Thyroid gland (tissue), 4 donors: ENCODE results near the gene ZNF415. TPM values are rescaled to one million over a fixed set of nuclear protein-coding genes. Genes with fewer than 3 reads are reported as not detected.

Experiments
- DNase-seq, 2 donors: peaks; one replicate each; pipeline ENCODE4 v3.0.0-alpha.2; 2019
- H3K27ac ChIP-seq, 3 donors: fragments of 200-600 bp; sonication (generic); 1 replicate in 2 of 3; 2 replicates in 1 of 3; pipeline ENCODE4 v1.5.1; 2016 to 2019; ENCODE audit warnings: mild to moderate bottlenecking in 1 of 3, moderate library complexity in 1 of 3
- H3K27me3 ChIP-seq: fragments of 200-600 bp; sonication (generic); one replicate; pipeline ENCODE4 v1.5.1; 2019
- H3K36me3 ChIP-seq, 2 donors: fragments of 200-600 bp; sonication (generic); one replicate each; pipeline ENCODE4 v1.5.1; 2016 to 2019
- H3K4me1 ChIP-seq, 2 donors: fragments of 200-600 bp; sonication (generic); one replicate each; pipeline ENCODE4 v1.5.1; 2017 to 2019
- H3K4me3 ChIP-seq, 3 donors: fragments of 200-600 bp; sonication (generic); replicated peaks in 1 of 3; 1 replicate in 2 of 3; 2 replicates in 1 of 3; pipeline ENCODE4 v1.5.1; 2016; ENCODE audit warnings: mild to moderate bottlenecking in 1 of 3
- H3K9me3 ChIP-seq: fragments of 200-600 bp; sonication (generic); one replicate; pipeline ENCODE4 v1.5.1; 2017
- POLR2A ChIP-seq, 2 donors: fragments of 450-650 bp; IDR thresholded peaks; one replicate each; pipeline ENCODE4 v1.6.1; 2017; ENCODE audit warnings: antibody characterized with exemption in 2 of 2, mild to moderate bottlenecking in 2 of 2, moderate library complexity in 1 of 2
- WGBS, 2 donors: methylation state at CpG; one replicate each; pipeline ENCODE4 v1.1.5; 2017; 5-methylcytosine and 5-hydroxymethylcytosine counted together
- intact Hi-C: fragments of 100-400 bp; cut with DNase I; formaldehyde crosslinking; loops from one replicate; pipeline ENCODE4 v1.15.1; 2023
- total RNA-seq, 4 donors: library from RNA; depleted of rRNA; stranded (reverse); fragments of >200 nt; gene quantifications; one replicate each; pipeline ENCODE4 v1.2.3, GENCODE V29; 2016
- TF ChIP-seq, protein P1 (sequence below), 6 experiments: fragments of 200-600 bp in 3 of 6; fragments of 450-650 bp in 3 of 6; sonication (generic) in 3 of 6; IDR thresholded peaks; one replicate each; pipeline ENCODE4 v1.5.1; 2016 to 2019; ENCODE audit warnings: antibody characterized with exemption in 6 of 6, mild to moderate bottlenecking in 2 of 6, inconsistent platforms in 1 of 6, moderate library complexity in 1 of 6

Gene ZNF415
- total RNA-seq, 4 donors from 2014 or later, result 14.5 to 37.6 (median 18.9) TPM

DNA sequence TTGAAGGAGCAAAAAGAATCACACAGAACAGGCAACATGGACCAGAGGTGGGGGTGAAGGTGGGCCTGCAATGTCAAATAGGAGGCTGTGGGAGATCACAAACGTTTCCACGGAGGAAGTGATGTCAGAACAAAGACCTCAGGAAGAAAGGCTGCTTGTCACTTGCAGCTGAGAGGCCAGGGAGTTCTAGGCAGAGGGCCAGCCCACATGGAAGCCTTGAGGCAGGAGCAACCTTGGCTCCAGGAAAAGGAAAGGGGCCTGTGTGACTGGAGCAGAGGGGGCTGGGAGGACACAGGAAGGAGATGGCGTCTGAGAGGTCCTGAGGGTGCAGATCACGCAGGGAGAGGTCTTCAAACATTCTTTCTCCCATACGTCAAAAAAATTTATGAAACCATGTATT is 45.8 kb downstream of the ZNF415 start:
- peak; percentile 2 to 14 for DNase-seq

DNA sequence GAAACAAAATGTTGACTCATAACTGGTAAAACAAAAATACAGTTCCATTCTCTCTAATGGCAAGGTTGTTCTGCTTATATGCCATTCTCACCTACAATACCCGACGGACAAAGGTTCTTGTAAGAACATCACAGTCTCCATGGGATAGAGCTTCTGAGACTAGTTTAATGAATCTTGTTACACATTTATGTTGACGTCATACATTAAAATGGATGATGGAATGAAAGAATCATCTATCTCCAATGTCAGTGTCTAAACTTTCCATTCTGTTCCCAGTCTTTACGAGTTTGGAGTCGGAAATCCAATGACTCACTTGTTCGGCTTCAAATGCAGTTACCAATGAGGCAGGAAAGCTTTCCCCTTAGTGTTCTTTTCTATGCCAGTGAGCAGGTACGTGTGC is 47.2 kb downstream of the ZNF415 start:
- TF ChIP-seq, protein P1, sequence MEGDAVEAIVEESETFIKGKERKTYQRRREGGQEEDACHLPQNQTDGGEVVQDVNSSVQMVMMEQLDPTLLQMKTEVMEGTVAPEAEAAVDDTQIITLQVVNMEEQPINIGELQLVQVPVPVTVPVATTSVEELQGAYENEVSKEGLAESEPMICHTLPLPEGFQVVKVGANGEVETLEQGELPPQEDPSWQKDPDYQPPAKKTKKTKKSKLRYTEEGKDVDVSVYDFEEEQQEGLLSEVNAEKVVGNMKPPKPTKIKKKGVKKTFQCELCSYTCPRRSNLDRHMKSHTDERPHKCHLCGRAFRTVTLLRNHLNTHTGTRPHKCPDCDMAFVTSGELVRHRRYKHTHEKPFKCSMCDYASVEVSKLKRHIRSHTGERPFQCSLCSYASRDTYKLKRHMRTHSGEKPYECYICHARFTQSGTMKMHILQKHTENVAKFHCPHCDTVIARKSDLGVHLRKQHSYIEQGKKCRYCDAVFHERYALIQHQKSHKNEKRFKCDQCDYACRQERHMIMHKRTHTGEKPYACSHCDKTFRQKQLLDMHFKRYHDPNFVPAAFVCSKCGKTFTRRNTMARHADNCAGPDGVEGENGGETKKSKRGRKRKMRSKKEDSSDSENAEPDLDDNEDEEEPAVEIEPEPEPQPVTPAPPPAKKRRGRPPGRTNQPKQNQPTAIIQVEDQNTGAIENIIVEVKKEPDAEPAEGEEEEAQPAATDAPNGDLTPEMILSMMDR (IDR thresholded peaks at IDR 0.05), result no peak
- TF ChIP-seq POLR2A (IDR thresholded peaks at IDR 0.05), result no peak
- 94 to 96% methylated on average over 7 of the region's 7 CpGs for WGBS, 2 donors
- Histone ChIP-seq H3K4me1 (no peaks in the 10 kb centered on the region), H3K27ac (no peak overlapping the region), H3K9me3 (no peaks in the 10 kb centered on the region), H3K4me3 (no peak overlapping the region), H3K36me3 (peaks cover 2 to 20% of the 10 kb centered on the region in 2 donors), H3K27me3 (no peaks in the 10 kb centered on the region)
- intact Hi-C loops, result no loop called here
- no peak for DNase-seq

More for the DNA sequence above, 45.8 kb downstream of the ZNF415 start:
- no peaks in the 10 kb centered on the region for H3K4me1 ChIP-seq
- no peak overlapping the region for H3K4me3 ChIP-seq
- WGBS, 2 donors, result 69 to 74% methylated on average over 5 of the region's 5 CpGs
- H3K36me3 ChIP-seq, result peaks cover 13 to 32% of the 10 kb centered on the region in 2 donors
- peak overlapping the region in 2 of 3 donors; percentile 32 to 43 for H3K27ac ChIP-seq
- intact Hi-C loops, result no loop called here
- H3K9me3 ChIP-seq, result no peaks in the 10 kb centered on the region
- H3K27me3 ChIP-seq, result no peaks in the 10 kb centered on the region
- TF ChIP-seq, protein P1 (IDR thresholded peaks at IDR 0.05), result no peak
- TF ChIP-seq POLR2A (IDR thresholded peaks at IDR 0.05), result no peak

DNA sequence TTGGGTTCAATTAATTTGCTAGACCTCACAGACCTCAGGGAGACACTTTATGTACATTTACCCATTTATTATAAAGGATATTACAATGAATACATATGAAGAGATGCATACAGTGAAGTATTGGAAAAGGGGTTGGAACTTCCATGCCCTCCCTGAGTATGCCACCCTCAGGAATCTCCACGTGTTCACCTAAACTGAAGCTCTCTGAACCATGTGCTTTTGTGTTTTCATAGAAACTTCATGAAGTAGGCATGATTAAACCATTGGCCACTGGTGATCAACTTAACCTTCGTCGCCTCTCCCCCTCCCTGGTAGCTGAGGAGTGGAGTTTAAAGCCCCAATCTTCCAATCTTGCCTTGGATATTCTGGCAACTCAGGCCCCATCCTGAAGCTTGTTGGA is 49.8 kb downstream of the ZNF415 start:
- Histone ChIP-seq H3K4me1 (no peaks in the 10 kb centered on the region), H3K36me3 (peaks cover 0 to 19% of the 10 kb centered on the region in 2 donors), H3K27me3 (no peaks in the 10 kb centered on the region), H3K9me3 (no peaks in the 10 kb centered on the region), H3K4me3 (no peak overlapping the region), H3K27ac (no peak overlapping the region)
- intact Hi-C loops, result no loop called here
- DNase-seq, result no peak
- TF ChIP-seq, protein P1 (IDR thresholded peaks at IDR 0.05), result no peak
- TF ChIP-seq POLR2A (IDR thresholded peaks at IDR 0.05), result no peak
- WGBS, 2 donors, result 84 to 91% methylated on average over 3 of the region's 3 CpGs

DNA sequence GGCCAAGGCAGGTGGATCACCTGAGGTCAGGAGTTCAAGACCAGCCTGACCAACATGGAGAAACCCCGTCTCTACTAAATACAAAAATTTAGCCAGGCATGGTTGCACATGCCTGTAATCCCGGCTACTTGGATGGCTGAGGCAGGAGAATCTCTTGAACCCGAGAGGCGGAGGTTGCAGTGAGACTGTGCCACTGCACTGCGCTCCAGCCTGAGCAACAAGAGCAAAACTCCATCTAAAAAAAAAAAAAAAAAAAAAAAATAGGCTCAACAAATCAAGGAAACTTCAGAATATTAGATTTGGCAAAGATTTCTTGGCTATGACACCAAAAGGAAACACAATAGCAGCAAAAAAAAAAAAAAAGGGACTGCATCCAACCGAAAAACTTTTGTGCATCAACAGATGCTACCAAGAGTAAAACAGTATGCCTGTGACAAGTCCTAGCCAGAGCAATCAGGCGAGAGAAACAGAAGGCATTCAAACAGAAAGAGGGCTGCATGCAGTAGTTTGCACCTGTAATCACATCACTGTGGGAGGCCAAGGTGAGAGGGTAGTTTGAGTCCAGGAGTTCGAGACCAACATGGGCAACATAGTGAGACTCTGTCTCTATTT is 53.3 kb downstream of the ZNF415 start:
- no peaks in the 10 kb centered on the region for H3K9me3 ChIP-seq
- no peak overlapping the region for H3K4me3 ChIP-seq
- intact Hi-C loops, result no loop called here
- no peak overlapping the region for H3K27ac ChIP-seq
- no peaks in the 10 kb centered on the region for H3K27me3 ChIP-seq
- no peak for DNase-seq
- TF ChIP-seq POLR2A (IDR thresholded peaks at IDR 0.05), result no peak
- TF ChIP-seq, protein P1 (IDR thresholded peaks at IDR 0.05), result no peak
- WGBS, 2 donors, result 77 to 78% methylated on average over 8 of the region's 8 CpGs
- no peaks in the 10 kb centered on the region for H3K4me1 ChIP-seq
- peaks cover 0 to 8% of the 10 kb centered on the region in 2 donors for H3K36me3 ChIP-seq

DNA sequence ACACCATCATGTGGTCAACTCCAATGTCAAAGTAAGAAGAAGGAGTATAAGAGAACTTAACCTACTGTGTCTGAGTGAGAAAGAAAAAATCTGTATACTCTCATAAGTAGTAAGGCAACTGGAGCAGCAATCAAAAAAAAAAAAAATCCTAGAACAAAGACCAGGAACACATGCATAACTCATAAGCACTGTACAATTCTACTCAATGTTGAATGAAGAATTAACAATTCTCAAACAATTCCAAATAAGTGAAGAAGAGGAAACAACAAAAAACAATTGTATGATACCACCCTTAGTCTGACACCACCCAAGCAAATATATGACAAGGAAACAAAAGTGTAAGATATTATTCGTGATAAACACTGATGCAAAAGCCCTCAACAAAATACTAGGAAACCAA is 54.0 kb downstream of the ZNF415 start:
- WGBS, 2 donors, result 82 to 89% methylated on average over 1 of the region's 1 CpG
- H3K4me1 ChIP-seq, result no peaks in the 10 kb centered on the region
- no peaks in the 10 kb centered on the region for H3K9me3 ChIP-seq
- H3K36me3 ChIP-seq, result peaks cover 7 to 13% of the 10 kb centered on the region in 2 donors
- TF ChIP-seq POLR2A (IDR thresholded peaks at IDR 0.05), result no peak
- TF ChIP-seq, protein P1 (IDR thresholded peaks at IDR 0.05), result no peak
- no peak for DNase-seq
- H3K27ac ChIP-seq, result no peak overlapping the region
- H3K27me3 ChIP-seq, result no peaks in the 10 kb centered on the region
- intact Hi-C loops, result no loop called here
- no peak overlapping the region for H3K4me3 ChIP-seq
